Measurements from ENCODE around the gene KCNIP3. TPM values are rescaled to one million over a fixed set of nuclear protein-coding genes. Genes with fewer than 3 reads are reported as not detected.
A peak's percentile ranks its signal among the peaks of the same experiment; 100 is the strongest.

Gene KCNIP3
- total RNA-seq, 4 donors from 2014 or later = 0.15 to 7.4 (median 2.3) TPM

GRCh38 chr2:95272299-95272751 lies 24.8 kb upstream of the KCNIP3 start:
- H3K27me3 ChIP-seq = no peaks in the 10 kb centered on the region
- WGBS, 2 donors = 79 to 91% methylated on average over 6 of the region's 6 CpGs
- peaks cover 17 to 37% (median 17%) of the 10 kb centered on the region in 3 donors for H3K4me1 ChIP-seq
- no peak overlapping the region for H3K27ac ChIP-seq
- no peaks in the 10 kb centered on the region for H3K36me3 ChIP-seq
- H3K9me3 ChIP-seq = no peaks in the 10 kb centered on the region
- H3K4me3 ChIP-seq = no peak overlapping the region
- DNase-seq = no peak
- TF ChIP-seq POLR2A (IDR thresholded peaks at IDR 0.05) (no peak), CTCF (IDR thresholded peaks at IDR 0.05) (no peak)
- intact Hi-C loops (cut with DNase I) = no loop called here

GRCh38 chr2:95272781-95273180 lies 24.4 kb upstream of the KCNIP3 start:
- Histone ChIP-seq H3K4me1 (peaks cover 17 to 41% (median 19%) of the 10 kb centered on the region in 3 donors), H3K27me3 (no peaks in the 10 kb centered on the region), H3K4me3 (no peak overlapping the region), H3K36me3 (no peaks in the 10 kb centered on the region), H3K27ac (no peak overlapping the region), H3K9me3 (no peaks in the 10 kb centered on the region)
- WGBS, 2 donors = 100% methylated on average over 1 of the region's 1 CpG; no CpG with 5 or more reads in 1 of the 2 donors
- no peak for TF ChIP-seq CTCF (IDR thresholded peaks at IDR 0.05)
- no peak for TF ChIP-seq POLR2A (IDR thresholded peaks at IDR 0.05)
- no peak for DNase-seq
- intact Hi-C loops (cut with DNase I) = no loop called here

- TF ChIP-seq CTCF (IDR thresholded peaks at IDR 0.05) = no peak
- TF ChIP-seq POLR2A (IDR thresholded peaks at IDR 0.05) = no peak
Measured at GRCh38 chr2:95273566-95274290, 23.4 kb upstream of the KCNIP3 start.

GRCh38 chr2:95274291-95275150 lies 22.6 kb upstream of the KCNIP3 start, which contains the start of gene PROM2:
TSS of gene PROM2 (plus strand) at chr2:95274449. CDS start at chr2:95274586, 137 bp downstream.
- Histone ChIP-seq H3K4me3 (peak within 1 kb of the TSS; percentile 57 to 62 (median 60)), H3K9me3 (no peaks in the 10 kb centered on the region), H3K27me3 (no peaks in the 10 kb centered on the region), H3K36me3 (peaks cover 0 to 12% (median 4%) of the 10 kb centered on the region in 3 donors), H3K27ac (peak within 1 kb of the TSS; percentile 85 to 96 (median 92)), H3K4me1 (peaks cover 17 to 57% (median 23%) of the 10 kb centered on the region in 3 donors)
- intact Hi-C loops (cut with DNase I) = no loop called here
- DNase-seq = no peak
- TF ChIP-seq POLR2A (IDR thresholded peaks at IDR 0.05) = peak in 3 of 4 donors; percentile 24 to 68 (median 49)
- TF ChIP-seq CTCF (IDR thresholded peaks at IDR 0.05) = peak in 1 of 6 experiments; percentile 19
- WGBS, 2 donors = 60 to 62% methylated on average over 1 to 11 of the region's 17 CpGs

More at GRCh38 chr2:95273566-95274290, 23.4 kb upstream of the KCNIP3 start:
- intact Hi-C loops (cut with DNase I) = no loop called here
- peaks cover 17 to 51% (median 23%) of the 10 kb centered on the region in 3 donors for H3K4me1 ChIP-seq
- H3K27ac ChIP-seq = peak overlapping the region; percentile 85 to 96 (median 92)
- H3K4me3 ChIP-seq = peak overlapping the region in 3 of 4 donors; percentile 59 to 62 (median 61)
- DNase-seq = no peak
- no peaks in the 10 kb centered on the region for H3K27me3 ChIP-seq
- H3K9me3 ChIP-seq = no peaks in the 10 kb centered on the region
- WGBS, 2 donors = 60 to 75% methylated on average over 9 to 11 of the region's 11 CpGs
- peaks cover 0 to 4% (median 2%) of the 10 kb centered on the region in 3 donors for H3K36me3 ChIP-seq

Measured in esophagus squamous epithelium (tissue), 5 donors.